Smooth muscle cell (in vitro differentiated cells): ENCODE results near the gene PPP1R8. TPM values are rescaled to one million over a fixed set of nuclear protein-coding genes. Genes with fewer than 3 reads are reported as not detected.

ENCODE experiments used
- DNase-seq: peaks from one replicate; lab custom pipeline; 2025; ENCODE audit not compliant: unreplicated experiment; lab: John Stamatoyannopoulos, UW
- H2AFZ ChIP-seq: fragments of 200-600 bp; sonication (generic); 2 replicates; pipeline ENCODE4 v1.6.0; 2016; ENCODE audit warnings: antibody characterized with exemption, low read depth, mild to moderate bottlenecking
- H3F3A ChIP-seq: fragments of 200-600 bp; sonication (generic); 2 replicates; pipeline ENCODE4 v1.6.0; 2017; ENCODE audit warnings: antibody characterized with exemption, low read depth
- H3K27ac ChIP-seq: fragments of 200-600 bp; sonication (generic); 2 replicates; pipeline ENCODE4 v1.5.1; 2016; ENCODE audit warnings: low read depth, mild to moderate bottlenecking
- H3K27me3 ChIP-seq: fragments of 200-600 bp; sonication (generic); 2 replicates; pipeline ENCODE4 v1.6.1; 2016; ENCODE audit warnings: low read depth, mild to moderate bottlenecking
- H3K36me3 ChIP-seq: fragments of 200-600 bp; sonication (generic); 2 replicates; pipeline ENCODE4 v1.5.1; 2016; ENCODE audit warnings: low read depth
- H3K4me1 ChIP-seq: fragments of 200-600 bp; sonication (generic); 2 replicates; pipeline ENCODE4 v1.5.1; 2016; ENCODE audit warnings: low read depth
- H3K4me2 ChIP-seq: fragments of 200-600 bp; sonication (generic); 2 replicates; pipeline ENCODE4 v1.6.0; 2016; ENCODE audit warnings: mild to moderate bottlenecking
- H3K4me3 ChIP-seq: fragments of 200-600 bp; sonication (generic); 2 replicates; pipeline ENCODE4 v1.5.1; 2016; ENCODE audit warnings: mild to moderate bottlenecking
- H3K79me2 ChIP-seq: fragments of 200-600 bp; sonication (generic); 2 replicates; pipeline ENCODE4 v1.6.0; 2016; ENCODE audit warnings: low read depth, mild to moderate bottlenecking
- H3K9ac ChIP-seq: fragments of 200-600 bp; sonication (generic); 2 replicates; pipeline ENCODE4 v1.6.0; 2016; ENCODE audit warnings: low read depth
- H3K9me3 ChIP-seq: fragments of 200-600 bp; sonication (generic); replicated peaks from 2 replicates; pipeline ENCODE4 v1.5.1; 2016; ENCODE audit warnings: low read depth
- H4K20me1 ChIP-seq: fragments of 200-600 bp; sonication (generic); 2 replicates; pipeline ENCODE4 v1.6.0; 2016; ENCODE audit warnings: low read depth
- CTCF ChIP-seq: fragments of 200-600 bp; sonication (generic); IDR thresholded peaks from 2 replicates; pipeline ENCODE4 v1.5.1; 2017; ENCODE audit warnings: borderline replicate concordance, mild to moderate bottlenecking, antibody characterized with exemption; ENCODE audit not compliant: insufficient read depth, poor library complexity, severe bottlenecking
- WGBS: methylation state at CpG from one replicate; pipeline ENCODE4 v1.1.7; 2016; ENCODE audit warnings: low lambda C conversion rate; 5-methylcytosine and 5-hydroxymethylcytosine counted together
- polyA plus RNA-seq: library from polyadenylated mRNA; unstranded; fragments of >200 nt; fragmentation: Nextera tagmentation; extraction: Ambion mirVana; gene quantifications from 2 replicates; pipeline ENCODE4 v1.2.1, GENCODE V29; 2016
- total RNA-seq: library from RNA; depleted of rRNA; stranded (reverse); fragments of >200 nt; gene quantifications from 2 replicates; pipeline ENCODE4 v1.2.3, GENCODE V29; 2014

PPP1R8 gene
- total and polyA plus RNA-seq, 2 experiments from 2014 or later, result 14.4 to 36.4 TPM

DNA sequence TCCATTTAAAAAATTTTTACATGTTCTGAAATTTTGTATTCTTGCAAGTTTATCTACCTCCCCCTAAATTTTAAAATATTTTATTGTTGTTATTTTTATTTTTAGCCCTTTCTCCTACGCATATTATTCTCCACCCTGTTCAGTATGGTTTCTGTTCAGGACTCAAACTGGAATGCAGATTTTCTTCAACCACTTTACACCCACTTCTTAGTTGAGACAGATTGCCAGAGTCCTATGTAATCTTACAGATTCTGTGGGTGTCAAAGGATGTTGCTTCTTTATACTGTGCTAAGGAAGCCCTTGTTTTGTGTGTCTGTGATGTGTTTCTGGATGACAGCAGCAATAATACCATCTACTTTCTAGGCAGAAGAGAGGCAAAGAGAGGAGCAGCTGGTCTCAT lies 20.7 kb upstream of the PPP1R8 start:
- Histone ChIP-seq H3K79me2 (no peaks in the 10 kb centered on the region), H3K27me3 (no peaks in the 10 kb centered on the region), H3K27ac (no peak overlapping the region), H4K20me1 (no peaks in the 10 kb centered on the region), H3K9me3 (no peaks in the 10 kb centered on the region), H3K36me3 (peaks cover 14% of the 10 kb centered on the region), H3K4me2 (no peak overlapping the region), H3K4me3 (no peak overlapping the region), H3F3A (no peaks in the 10 kb centered on the region), H3K4me1 (no peaks in the 10 kb centered on the region), H2AFZ (no peak overlapping the region), H3K9ac (no peak overlapping the region)
- DNase-seq, result no peak
- WGBS, result 73% methylated on average over 1 of the region's 1 CpG
- TF ChIP-seq CTCF, result no peak

GRCh38 chr1:27811741-27812500 lies 18.7 kb upstream of the PPP1R8 start:
- no peaks in the 10 kb centered on the region for H3K9me3 ChIP-seq
- TF ChIP-seq CTCF, result no peak
- WGBS, result 97% methylated on average over 6 of the region's 6 CpGs
- no peaks in the 10 kb centered on the region for H3K27me3 ChIP-seq
- no peak for DNase-seq
- H3K4me3 ChIP-seq, result no peak overlapping the region
- no peak overlapping the region for H3K27ac ChIP-seq
- H2AFZ ChIP-seq, result no peak overlapping the region
- no peak overlapping the region for H3K9ac ChIP-seq
- H3K4me2 ChIP-seq, result no peak overlapping the region
- H3K79me2 ChIP-seq, result no peaks in the 10 kb centered on the region
- no peaks in the 10 kb centered on the region for H4K20me1 ChIP-seq
- peaks cover 11% of the 10 kb centered on the region for H3K36me3 ChIP-seq
- no peaks in the 10 kb centered on the region for H3K4me1 ChIP-seq
- no peaks in the 10 kb centered on the region for H3F3A ChIP-seq

- peak overlapping the region; percentile 24 for H3K27ac ChIP-seq
- H3K4me2 ChIP-seq, result no peak overlapping the region
- H3K79me2 ChIP-seq, result no peaks in the 10 kb centered on the region
- H3F3A ChIP-seq, result no peaks in the 10 kb centered on the region
- no peak overlapping the region for H3K4me3 ChIP-seq
- no peaks in the 10 kb centered on the region for H3K4me1 ChIP-seq
- H3K27me3 ChIP-seq, result no peaks in the 10 kb centered on the region
- H3K36me3 ChIP-seq, result peaks cover 20% of the 10 kb centered on the region
- WGBS, result 50% methylated on average over 2 of the region's 2 CpGs
- H2AFZ ChIP-seq, result no peak overlapping the region
- no peak overlapping the region for H3K9ac ChIP-seq
- TF ChIP-seq CTCF, result no peak
- H3K9me3 ChIP-seq, result no peaks in the 10 kb centered on the region
- H4K20me1 ChIP-seq, result no peaks in the 10 kb centered on the region
- no peak for DNase-seq
Measured at GRCh38 chr1:27816921-27817630, 13.5 kb upstream of the PPP1R8 start.
